ENCODE data around the gene AGAP1. TPM values are rescaled to one million over a fixed set of nuclear protein-coding genes. Genes with fewer than 3 reads are reported as not detected.

Gene AGAP1
- total RNA-seq, 1 experiment from 2014 or later: 25.8 TPM

DNA sequence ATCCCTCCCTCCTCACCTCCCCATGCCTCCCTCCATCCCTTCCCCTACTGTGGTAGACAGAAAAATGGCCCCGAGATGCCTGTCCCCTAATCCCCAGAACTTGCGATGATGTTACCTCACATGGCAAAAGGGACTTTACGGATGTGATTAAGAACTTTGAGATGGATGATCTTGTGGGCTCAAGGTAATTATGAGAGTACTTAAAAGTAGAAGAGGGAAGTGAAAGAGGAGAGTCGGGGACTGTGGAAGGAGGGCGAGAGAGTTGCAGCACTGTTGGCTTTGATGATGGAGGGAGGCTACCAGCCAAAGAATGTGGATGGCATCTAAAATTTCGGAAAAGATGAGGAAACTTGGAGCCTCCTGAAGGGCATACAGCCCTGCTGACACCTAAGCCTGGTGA lies 66.5 kb downstream of the AGAP1 start:
- Histone ChIP-seq H3T11ph (ENCODE audit: low read length) (no peak overlapping the region), H2AK5ac (ENCODE audit: insufficient read length, low read length) (no peak overlapping the region), H3K9ac (ENCODE audit: extremely low read depth, insufficient read length, low read length) (no peak overlapping the region), H3K18ac (ENCODE audit: insufficient read length, low read depth, low read length) (no peak overlapping the region), H4K5ac (ENCODE audit: insufficient read length, low read depth, low read length) (no peak overlapping the region), H2BK12ac (ENCODE audit: insufficient read length, low read depth, low read length) (no peak overlapping the region), H2BK120ac (ENCODE audit: low read depth, low read length, poor library complexity, severe bottlenecking) (no peak overlapping the region), H3K23ac (ENCODE audit: insufficient read length, low read depth, low read length) (no peak overlapping the region), H3K23me2 (ENCODE audit: insufficient read length, low read depth, low read length, poor library complexity, severe bottlenecking) (no peaks in the 10 kb centered on the region), H3K9me3 (ENCODE audit: control insufficient read depth, low read depth, low read length) (no peaks in the 10 kb centered on the region), H3K27me3 (ENCODE audit: insufficient read depth, low read length) (no peaks in the 10 kb centered on the region), H3K79me2 (ENCODE audit: insufficient read depth, low read length) (peaks cover 9% of the 10 kb centered on the region; the same call in 1 of the 2 replicates), H2BK20ac (ENCODE audit: low read depth, low read length, poor library complexity, severe bottlenecking) (no peak overlapping the region), H3K4me1 (ENCODE audit: insufficient read depth, low read length) (no peaks in the 10 kb centered on the region; the same call in 1 of the 2 replicates), H2BK5ac (ENCODE audit: insufficient read length, low read length) (no peak overlapping the region), H3K56ac (ENCODE audit: insufficient read length, low read depth, low read length) (no peak overlapping the region), H4K8ac (replicated peaks; ENCODE audit: insufficient read length, low read depth, low read length) (no peak overlapping the region), H3K4ac (ENCODE audit: low read depth, low read length) (no peak overlapping the region), H2BK15ac (ENCODE audit: low read depth, low read length) (no peak overlapping the region), H3K4me2 (ENCODE audit: insufficient read depth, insufficient read length, low read length) (no peak overlapping the region), H3K27ac (ENCODE audit: insufficient read length, low read depth, low read length) (no peak overlapping the region), H4K91ac (ENCODE audit: insufficient read length, low read depth, low read length) (no peak overlapping the region), H3K79me1 (ENCODE audit: insufficient read depth, low read depth, low read length, poor library complexity, severe bottlenecking) (peaks cover 8% of the 10 kb centered on the region), H3K14ac (ENCODE audit: insufficient read depth, low read length) (no peak overlapping the region), H2AFZ (ENCODE audit: low read length) (no peak overlapping the region), H4K20me1 (ENCODE audit: control insufficient read depth, insufficient read depth, insufficient read length) (no peaks in the 10 kb centered on the region)
- no peaks in the 10 kb centered on the region; a peak in 1 of 7 replicates for H3K36me3 Mint-ChIP-seq (ENCODE audit: insufficient read depth in 1 of 3, low read depth in 3 of 3)
- DNase-seq: no peak
- no CpG with 5 or more reads among the region's 6 CpGs for WGBS (ENCODE audit: extremely low coverage, insufficient read length, low lambda C conversion rate)
- H3K4me3 Mint-ChIP-seq: no peak overlapping the region
- H3K9me3 Mint-ChIP-seq: no peaks in the 10 kb centered on the region
- H3K27me3 Mint-ChIP-seq (ENCODE audit: low read depth): no peaks in the 10 kb centered on the region; the same call in 1 of the 2 replicates
- TF ChIP-seq, protein P1, sequence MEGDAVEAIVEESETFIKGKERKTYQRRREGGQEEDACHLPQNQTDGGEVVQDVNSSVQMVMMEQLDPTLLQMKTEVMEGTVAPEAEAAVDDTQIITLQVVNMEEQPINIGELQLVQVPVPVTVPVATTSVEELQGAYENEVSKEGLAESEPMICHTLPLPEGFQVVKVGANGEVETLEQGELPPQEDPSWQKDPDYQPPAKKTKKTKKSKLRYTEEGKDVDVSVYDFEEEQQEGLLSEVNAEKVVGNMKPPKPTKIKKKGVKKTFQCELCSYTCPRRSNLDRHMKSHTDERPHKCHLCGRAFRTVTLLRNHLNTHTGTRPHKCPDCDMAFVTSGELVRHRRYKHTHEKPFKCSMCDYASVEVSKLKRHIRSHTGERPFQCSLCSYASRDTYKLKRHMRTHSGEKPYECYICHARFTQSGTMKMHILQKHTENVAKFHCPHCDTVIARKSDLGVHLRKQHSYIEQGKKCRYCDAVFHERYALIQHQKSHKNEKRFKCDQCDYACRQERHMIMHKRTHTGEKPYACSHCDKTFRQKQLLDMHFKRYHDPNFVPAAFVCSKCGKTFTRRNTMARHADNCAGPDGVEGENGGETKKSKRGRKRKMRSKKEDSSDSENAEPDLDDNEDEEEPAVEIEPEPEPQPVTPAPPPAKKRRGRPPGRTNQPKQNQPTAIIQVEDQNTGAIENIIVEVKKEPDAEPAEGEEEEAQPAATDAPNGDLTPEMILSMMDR (conservative IDR thresholded peaks at IDR 0.05): no peak
- H3K4me1 Mint-ChIP-seq: peaks cover 25 to 34% of the 10 kb centered on the region in 2 experiments
- no peak overlapping the region for H3K27ac Mint-ChIP-seq

Data from H9 (cell line).